Spleen (tissue), 7 donors: Measurements from ENCODE around the gene SMARCC2.

Experiments used
- POLR2A ChIP-seq, 3 donors: fragments of 450-650 bp; IDR thresholded peaks; one replicate each; pipeline ENCODE4 v1.5.1; 2017; ENCODE audit warnings: antibody characterized with exemption in 3 of 3, mild to moderate bottlenecking in 1 of 3
- POLR2AphosphoS5 ChIP-seq, 3 donors: sonication (generic); formaldehyde crosslinking; IDR thresholded peaks; one replicate each; pipeline ENCODE4 v1.5.1; 2017; ENCODE audit warnings: antibody characterized with exemption in 3 of 3
- TF ChIP-seq, protein P1 (sequence below), 11 experiments: fragments of 200-600 bp in 7 of 11; fragments of 450-650 bp in 4 of 11; sonication (generic) in 4 of 11; IDR thresholded peaks in 8 of 11; conservative IDR thresholded peaks in 3 of 11; 1 replicate in 7 of 11; 2 replicates in 4 of 11; pipeline versions ENCODE4 v1.4.0 to v1.8.0; 2016 to 2021; ENCODE audit warnings: antibody characterized with exemption in 11 of 11, inconsistent platforms in 4 of 11, mild to moderate bottlenecking in 1 of 11
- donor health status: DM: no; HTN: no; CAD: no; lungs with moderate emphysema.
- donor health status: DM: no; HTN: no; CAD: no.
- donor health status: DM: no; HTN: no; CAD: no.

GRCh38 chr12:56137853-56138571, 51.3 kb downstream of the SMARCC2 start:
- TF ChIP-seq, protein P1, sequence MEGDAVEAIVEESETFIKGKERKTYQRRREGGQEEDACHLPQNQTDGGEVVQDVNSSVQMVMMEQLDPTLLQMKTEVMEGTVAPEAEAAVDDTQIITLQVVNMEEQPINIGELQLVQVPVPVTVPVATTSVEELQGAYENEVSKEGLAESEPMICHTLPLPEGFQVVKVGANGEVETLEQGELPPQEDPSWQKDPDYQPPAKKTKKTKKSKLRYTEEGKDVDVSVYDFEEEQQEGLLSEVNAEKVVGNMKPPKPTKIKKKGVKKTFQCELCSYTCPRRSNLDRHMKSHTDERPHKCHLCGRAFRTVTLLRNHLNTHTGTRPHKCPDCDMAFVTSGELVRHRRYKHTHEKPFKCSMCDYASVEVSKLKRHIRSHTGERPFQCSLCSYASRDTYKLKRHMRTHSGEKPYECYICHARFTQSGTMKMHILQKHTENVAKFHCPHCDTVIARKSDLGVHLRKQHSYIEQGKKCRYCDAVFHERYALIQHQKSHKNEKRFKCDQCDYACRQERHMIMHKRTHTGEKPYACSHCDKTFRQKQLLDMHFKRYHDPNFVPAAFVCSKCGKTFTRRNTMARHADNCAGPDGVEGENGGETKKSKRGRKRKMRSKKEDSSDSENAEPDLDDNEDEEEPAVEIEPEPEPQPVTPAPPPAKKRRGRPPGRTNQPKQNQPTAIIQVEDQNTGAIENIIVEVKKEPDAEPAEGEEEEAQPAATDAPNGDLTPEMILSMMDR (IDR thresholded peaks at IDR 0.05 in 8 of 11, conservative IDR thresholded peaks at IDR 0.05 in 3 of 11) = no peak
- TF ChIP-seq POLR2AphosphoS5 (IDR thresholded peaks at IDR 0.05) (peak in 1 of 3 donors; percentile 30), POLR2A (IDR thresholded peaks at IDR 0.05) (no peak)
